H9 (cell line): ENCODE results near the gene UGT2B17. TPM values are rescaled to one million over a fixed set of nuclear protein-coding genes. Genes with fewer than 3 reads are reported as not detected.

Experiments
- DNase-seq: peaks from one replicate; pipeline ENCODE4 v3.0.0-alpha.2; 2017
- H2AFZ ChIP-seq: one replicate; pipeline ENCODE4 v1.6.1; 2013; ENCODE audit warnings: mild to moderate bottlenecking, low read length, control low read depth, moderate library complexity
- H2AK5ac ChIP-seq: 2 replicates; pipeline ENCODE4 v1.6.1; 2013; ENCODE audit warnings: low read length, control low read depth, mixed read lengths; ENCODE audit not compliant: insufficient read length
- H2BK120ac ChIP-seq: one replicate; pipeline ENCODE4 v1.6.1; 2013; ENCODE audit warnings: low read depth, mild to moderate bottlenecking, low read length, control low read depth, inconsistent platforms; ENCODE audit not compliant: poor library complexity, severe bottlenecking
- H2BK12ac ChIP-seq: 2 replicates; pipeline ENCODE4 v1.6.1; 2013; ENCODE audit warnings: low read length, control low read depth, mixed read lengths, low read depth; ENCODE audit not compliant: insufficient read length
- H2BK15ac ChIP-seq: 2 replicates; pipeline ENCODE4 v1.6.1; 2013; ENCODE audit warnings: low read depth, low read length, control low read depth
- H2BK20ac ChIP-seq: one replicate; pipeline ENCODE4 v1.6.1; 2013; ENCODE audit warnings: low read depth, mild to moderate bottlenecking, low read length, control low read depth, inconsistent platforms; ENCODE audit not compliant: poor library complexity, severe bottlenecking
- H2BK5ac ChIP-seq: 2 replicates; pipeline ENCODE4 v1.6.1; 2013; ENCODE audit warnings: low read length, control low read depth, mixed read lengths; ENCODE audit not compliant: insufficient read length
- H3K14ac ChIP-seq: 2 replicates; pipeline ENCODE4 v1.6.1; 2013; ENCODE audit warnings: low read length, control low read depth; ENCODE audit not compliant: insufficient read depth
- H3K18ac ChIP-seq: 2 replicates; pipeline ENCODE4 v1.6.1; 2013; ENCODE audit warnings: low read depth, mild to moderate bottlenecking, mixed read lengths, low read length, control low read depth; ENCODE audit not compliant: insufficient read length
- H3K23ac ChIP-seq: 2 replicates; pipeline ENCODE4 v1.6.1; 2013; ENCODE audit warnings: low read length, control low read depth, mixed read lengths, low read depth; ENCODE audit not compliant: insufficient read length
- H3K23me2 ChIP-seq: 2 replicates; pipeline ENCODE4 v1.6.1; 2013; ENCODE audit warnings: low read depth, mild to moderate bottlenecking, mixed read lengths, low read length, control low read depth; ENCODE audit not compliant: insufficient read length, poor library complexity, severe bottlenecking
- H3K27ac ChIP-seq: 2 replicates; pipeline ENCODE4 v1.5.1; 2013; ENCODE audit warnings: low read length, control low read depth, mixed read lengths, low read depth; ENCODE audit not compliant: insufficient read length
- H3K27me3 ChIP-seq: 2 replicates; pipeline ENCODE4 v1.6.1; 2013; ENCODE audit warnings: low read length, control low read depth, inconsistent platforms; ENCODE audit not compliant: insufficient read depth
- H3K4ac ChIP-seq: 2 replicates; pipeline ENCODE4 v1.6.1; 2013; ENCODE audit warnings: low read depth, mild to moderate bottlenecking, control low read depth, inconsistent platforms, low read length, moderate library complexity
- H3K4me1 ChIP-seq: 2 replicates; pipeline ENCODE4 v1.6.1; 2013; ENCODE audit warnings: low read length, control low read depth, inconsistent platforms; ENCODE audit not compliant: insufficient read depth
- H3K4me2 ChIP-seq: 2 replicates; pipeline ENCODE4 v1.6.1; 2013; ENCODE audit warnings: low read length, control low read depth, mixed read lengths; ENCODE audit not compliant: insufficient read length, insufficient read depth
- H3K56ac ChIP-seq: 2 replicates; pipeline ENCODE4 v1.6.1; 2013; ENCODE audit warnings: low read depth, mild to moderate bottlenecking, mixed read lengths, low read length, control low read depth; ENCODE audit not compliant: insufficient read length
- H3K79me1 ChIP-seq: 2 replicates; pipeline ENCODE4 v1.6.1; 2013; ENCODE audit warnings: low read depth, mild to moderate bottlenecking, moderate library complexity, low read length, control low read depth, inconsistent platforms; ENCODE audit not compliant: insufficient read depth, poor library complexity, severe bottlenecking
- H3K79me2 ChIP-seq: 2 replicates; pipeline ENCODE4 v1.6.1; 2013; ENCODE audit warnings: low read length, control low read depth, inconsistent platforms; ENCODE audit not compliant: insufficient read depth
- H3K9ac ChIP-seq: 2 replicates; pipeline ENCODE4 v1.6.1; 2013; ENCODE audit warnings: low read length, control low read depth, mixed read lengths; ENCODE audit not compliant: insufficient read length; ENCODE audit errors: extremely low read depth
- H3K9me3 ChIP-seq: one replicate; pipeline ENCODE4 v1.6.1; 2013; ENCODE audit warnings: low read depth, low read length, inconsistent platforms; ENCODE audit not compliant: control insufficient read depth
- H3T11ph ChIP-seq: one replicate; pipeline ENCODE4 v1.6.1; 2013; ENCODE audit warnings: mild to moderate bottlenecking, low read length, control low read depth, inconsistent platforms
- H4K20me1 ChIP-seq: one replicate; pipeline ENCODE4 v1.6.1; 2013; ENCODE audit not compliant: control insufficient read depth, insufficient read length, insufficient read depth
- H4K5ac ChIP-seq: 2 replicates; pipeline ENCODE4 v1.6.1; 2013; ENCODE audit warnings: low read depth, mild to moderate bottlenecking, mixed read lengths, low read length, control low read depth; ENCODE audit not compliant: insufficient read length
- H4K8ac ChIP-seq: replicated peaks from 2 replicates; pipeline ENCODE4 v1.6.1; 2013; ENCODE audit warnings: low read length, control low read depth, mixed read lengths, low read depth; ENCODE audit not compliant: insufficient read length
- H4K91ac ChIP-seq: 2 replicates; pipeline ENCODE4 v1.6.1; 2013; ENCODE audit warnings: low read depth, mild to moderate bottlenecking, moderate library complexity, mixed read lengths, low read length, control low read depth; ENCODE audit not compliant: insufficient read length
- H3K27ac Mint-ChIP-seq, 3 experiments: 2 replicates in 2 of 3; 3 replicates in 1 of 3; pipeline ENCODE4 v1.8.0; 2020 to 2021; ENCODE audit warnings: mixed read lengths in 3 of 3, mild to moderate bottlenecking in 1 of 3, moderate library complexity in 1 of 3
- H3K27me3 Mint-ChIP-seq: 2 replicates; pipeline ENCODE4 v1.8.0; 2021; ENCODE audit warnings: low read depth, mild to moderate bottlenecking, moderate library complexity, mixed read lengths
- H3K36me3 Mint-ChIP-seq, 3 experiments: 2 replicates in 2 of 3; 3 replicates in 1 of 3; pipeline ENCODE4 v1.8.0; 2020 to 2021; ENCODE audit warnings: low read depth in 3 of 3, mixed read lengths in 3 of 3; ENCODE audit not compliant: insufficient read depth in 1 of 3
- H3K4me1 Mint-ChIP-seq, 2 experiments: 2 replicates each; pipeline ENCODE4 v1.8.0; 2020; ENCODE audit warnings: mixed read lengths in 2 of 2
- H3K4me3 Mint-ChIP-seq, 2 experiments: 2 replicates in 1 of 2; 3 replicates in 1 of 2; pipeline ENCODE4 v1.8.0; 2020 to 2021; ENCODE audit warnings: mild to moderate bottlenecking in 2 of 2, mixed read lengths in 2 of 2, moderate library complexity in 1 of 2
- H3K9me3 Mint-ChIP-seq, 2 experiments: 2 replicates in 1 of 2; 3 replicates in 1 of 2; pipeline ENCODE4 v1.8.0; 2020; ENCODE audit warnings: mild to moderate bottlenecking in 2 of 2, mixed read lengths in 2 of 2, moderate library complexity in 1 of 2
- WGBS: extraction: QIAGEN DNeasy Blood & Tissue Kit; methylation state at CpG from one replicate; pipeline ENCODE4 v1.1.7; 2013; ENCODE audit warnings: missing lambda C conversion rate, low lambda C conversion rate, mixed read lengths; ENCODE audit not compliant: insufficient read length; ENCODE audit errors: extremely low coverage; 5-methylcytosine and 5-hydroxymethylcytosine counted together
- total RNA-seq: library from RNA; stranded (reverse); gene quantifications from 2 replicates; pipeline ENCODE4 v1.2.1, GENCODE V29; 2021
- TF ChIP-seq, protein P1 (sequence below): fragments of 200-600 bp; sonication (generic); conservative IDR thresholded peaks from 3 replicates; pipeline ENCODE4 v1.8.0; 2021; ENCODE audit warnings: antibody characterized with exemption, mild to moderate bottlenecking

UGT2B17 gene
- total RNA-seq, 1 experiment from 2014 or later: not detected

DNA sequence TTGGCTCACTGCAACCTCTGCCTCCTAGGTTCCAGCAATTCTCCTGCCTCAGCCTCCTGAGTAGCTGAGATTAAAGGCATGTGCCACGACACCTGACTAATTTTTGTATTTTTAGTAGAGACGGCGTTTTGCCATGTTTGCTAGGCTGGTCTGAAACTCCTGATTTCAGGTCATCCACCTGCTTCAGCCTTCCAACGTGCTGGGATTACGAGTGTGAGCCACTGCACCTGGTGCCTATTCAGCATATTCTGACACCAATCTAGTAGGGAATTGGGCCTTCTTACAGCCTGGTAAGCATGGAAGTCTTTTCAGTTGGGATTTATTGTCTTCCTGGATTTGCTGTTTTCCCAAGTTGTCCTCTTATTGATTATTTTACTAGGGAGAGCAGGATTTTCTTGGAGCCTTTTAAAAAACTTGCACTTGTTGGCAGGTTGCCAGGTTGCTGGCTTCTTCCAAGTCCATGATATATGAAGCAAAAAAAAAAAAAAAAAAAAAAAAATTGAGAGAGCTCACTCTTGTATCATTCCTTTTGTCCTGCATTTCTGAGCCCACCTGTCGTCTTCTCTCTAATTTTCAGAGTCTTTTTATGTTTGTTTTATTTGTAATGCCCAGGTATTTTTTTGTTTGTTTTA, 85.2 kb downstream of the UGT2B17 start:
- no peak overlapping the region for H4K91ac ChIP-seq
- Mint-ChIP-seq H3K4me1 (no peaks in the 10 kb centered on the region; a peak in 1 of 4 replicates), H3K9me3 (peaks cover 0 to 10% of the 10 kb centered on the region in 2 experiments; a peak in 2 of 5 replicates), H3K27me3 (no peaks in the 10 kb centered on the region), H3K27ac (no peak overlapping the region), H3K4me3 (no peak overlapping the region), H3K36me3 (peaks cover 7 to 24% (median 8%) of the 10 kb centered on the region in 3 experiments; a peak in 4 of 7 replicates)
- H2BK15ac ChIP-seq: no peak overlapping the region
- H2BK20ac ChIP-seq: no peak overlapping the region
- H3K79me1 ChIP-seq: no peaks in the 10 kb centered on the region
- no peak overlapping the region for H3K27ac ChIP-seq
- no peak for DNase-seq
- H4K20me1 ChIP-seq: no peaks in the 10 kb centered on the region
- TF ChIP-seq, protein P1, sequence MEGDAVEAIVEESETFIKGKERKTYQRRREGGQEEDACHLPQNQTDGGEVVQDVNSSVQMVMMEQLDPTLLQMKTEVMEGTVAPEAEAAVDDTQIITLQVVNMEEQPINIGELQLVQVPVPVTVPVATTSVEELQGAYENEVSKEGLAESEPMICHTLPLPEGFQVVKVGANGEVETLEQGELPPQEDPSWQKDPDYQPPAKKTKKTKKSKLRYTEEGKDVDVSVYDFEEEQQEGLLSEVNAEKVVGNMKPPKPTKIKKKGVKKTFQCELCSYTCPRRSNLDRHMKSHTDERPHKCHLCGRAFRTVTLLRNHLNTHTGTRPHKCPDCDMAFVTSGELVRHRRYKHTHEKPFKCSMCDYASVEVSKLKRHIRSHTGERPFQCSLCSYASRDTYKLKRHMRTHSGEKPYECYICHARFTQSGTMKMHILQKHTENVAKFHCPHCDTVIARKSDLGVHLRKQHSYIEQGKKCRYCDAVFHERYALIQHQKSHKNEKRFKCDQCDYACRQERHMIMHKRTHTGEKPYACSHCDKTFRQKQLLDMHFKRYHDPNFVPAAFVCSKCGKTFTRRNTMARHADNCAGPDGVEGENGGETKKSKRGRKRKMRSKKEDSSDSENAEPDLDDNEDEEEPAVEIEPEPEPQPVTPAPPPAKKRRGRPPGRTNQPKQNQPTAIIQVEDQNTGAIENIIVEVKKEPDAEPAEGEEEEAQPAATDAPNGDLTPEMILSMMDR: no peak
- H2AK5ac ChIP-seq: no peak overlapping the region
- no peaks in the 10 kb centered on the region for H3K9me3 ChIP-seq
- no peak overlapping the region for H4K5ac ChIP-seq
- H3K4me1 ChIP-seq: peaks cover 3% of the 10 kb centered on the region; the same call in 1 of the 2 replicates
- no peak overlapping the region for H4K8ac ChIP-seq
- H3K23me2 ChIP-seq: no peaks in the 10 kb centered on the region
- H2AFZ ChIP-seq: no peak overlapping the region
- WGBS: no CpG with 5 or more reads among the region's 6 CpGs
- no peak overlapping the region for H2BK120ac ChIP-seq
- H3K79me2 ChIP-seq: no peaks in the 10 kb centered on the region
- no peak overlapping the region for H3K18ac ChIP-seq
- H3K23ac ChIP-seq: no peak overlapping the region
- H3K9ac ChIP-seq: no peak overlapping the region
- no peak overlapping the region for H3K14ac ChIP-seq
- H3K56ac ChIP-seq: no peak overlapping the region
- no peak overlapping the region for H2BK12ac ChIP-seq
- no peaks in the 10 kb centered on the region for H3K27me3 ChIP-seq
- H2BK5ac ChIP-seq: no peak overlapping the region
- H3K4ac ChIP-seq: no peak overlapping the region
- no peak overlapping the region for H3T11ph ChIP-seq
- H3K4me2 ChIP-seq: no peak overlapping the region
